ENCODE data around the gene CCR4. TPM values are rescaled to one million over a fixed set of nuclear protein-coding genes. Genes with fewer than 3 reads are reported as not detected.
A peak's percentile ranks its signal among the peaks of the same experiment; 100 is the strongest.
"Not testable (repeated sequence)": the region's sequence is repeated elsewhere in the genome, so short reads cannot be mapped to it uniquely, and the experiment has no call there.

CCR4 gene
- total RNA-seq, 2 donors from 2014 or later: 12.1 to 40.9 TPM

DNA sequence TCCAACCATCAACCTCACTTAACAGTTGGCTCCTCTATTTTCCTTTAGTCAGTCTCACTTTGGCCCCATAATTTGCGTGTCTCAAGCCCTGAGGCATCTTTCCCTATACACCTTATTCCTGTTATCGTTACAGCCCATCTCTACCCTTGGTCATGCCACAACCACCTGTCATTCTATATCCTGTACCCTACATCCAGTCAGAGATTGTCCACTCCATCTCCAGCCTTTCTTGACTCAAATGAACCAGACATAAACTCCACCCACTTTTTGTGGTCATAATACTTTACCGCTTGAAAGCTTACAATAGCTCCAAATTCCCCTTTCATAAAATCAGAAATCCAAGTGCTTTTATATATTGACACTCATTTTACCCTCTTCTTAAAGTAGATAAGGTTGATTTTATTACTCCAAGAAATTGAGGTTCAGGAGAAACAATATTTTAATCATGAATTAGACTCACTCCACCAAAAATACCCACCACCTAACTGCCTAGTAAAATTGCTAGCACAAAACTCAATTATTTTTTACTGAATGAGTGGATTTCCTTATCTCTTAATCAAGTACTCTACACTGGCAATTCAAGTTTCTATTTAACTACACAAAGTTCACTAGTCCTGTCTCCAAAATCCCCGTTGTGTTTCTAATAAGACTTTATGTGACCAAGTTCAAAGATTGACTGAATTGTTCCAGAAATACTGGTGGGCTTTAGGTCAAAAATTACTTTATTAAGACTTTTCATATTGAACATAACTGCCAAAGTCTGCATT, 9.1 kb downstream of the CCR4 start:
- H3K36me3 Mint-ChIP-seq: peaks cover 9% of the 10 kb centered on the region
- peak overlapping the region; percentile 57 for H3K4me3 Mint-ChIP-seq
- peaks cover 0 to 7% of the 10 kb centered on the region in 2 donors for H3K27me3 Mint-ChIP-seq
- H3K27ac Mint-ChIP-seq: peak overlapping the region; percentile 51 to 70
- DNase-seq (ENCODE audit: low spot score) (no peak), ATAC-seq (peak; percentile 59 to 83)
- H3K4me1 Mint-ChIP-seq (ENCODE audit: low read depth in 2 of 2): peaks cover 13 to 27% of the 10 kb centered on the region in 2 donors
- H3K9me3 Mint-ChIP-seq: peaks cover 5% of the 10 kb centered on the region

DNA sequence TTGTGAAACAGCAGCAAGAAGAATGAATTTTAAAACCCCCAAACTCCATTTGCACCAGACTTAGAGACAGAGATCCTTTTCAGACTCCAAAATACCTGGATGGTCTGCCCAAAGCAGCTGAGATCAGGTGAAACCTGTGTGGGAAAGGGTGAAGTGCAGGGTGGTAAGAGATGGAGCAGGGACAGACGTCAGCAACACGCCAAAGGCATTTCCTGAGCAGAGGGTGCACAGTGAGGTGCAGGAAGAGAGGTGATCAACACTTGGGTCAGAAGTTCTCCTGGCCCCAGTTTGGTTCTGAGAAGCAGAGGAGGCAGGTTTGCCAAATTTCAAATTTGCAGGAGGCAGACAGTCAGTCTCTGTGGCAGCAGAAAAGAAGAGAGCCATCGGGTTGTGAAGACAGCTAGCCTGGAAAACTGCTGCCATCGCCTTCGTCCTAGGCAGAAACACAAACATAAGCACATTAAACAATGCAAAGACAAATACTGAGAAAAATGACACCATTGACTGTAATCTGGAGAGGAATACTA, 9.8 kb downstream of the CCR4 start:
- peaks cover 6% of the 10 kb centered on the region for H3K9me3 Mint-ChIP-seq
- H3K36me3 Mint-ChIP-seq: peaks cover 9% of the 10 kb centered on the region
- H3K4me3 Mint-ChIP-seq: peak overlapping the region; percentile 57
- peak; percentile 48 to 50 for ATAC-seq
- H3K27me3 Mint-ChIP-seq: peaks cover 0 to 7% of the 10 kb centered on the region in 2 donors
- no peak for DNase-seq (ENCODE audit: low spot score)
- H3K27ac Mint-ChIP-seq: peak overlapping the region; percentile 51 to 70
- H3K4me1 Mint-ChIP-seq (ENCODE audit: low read depth in 2 of 2): peaks cover 13 to 27% of the 10 kb centered on the region in 2 donors

DNA sequence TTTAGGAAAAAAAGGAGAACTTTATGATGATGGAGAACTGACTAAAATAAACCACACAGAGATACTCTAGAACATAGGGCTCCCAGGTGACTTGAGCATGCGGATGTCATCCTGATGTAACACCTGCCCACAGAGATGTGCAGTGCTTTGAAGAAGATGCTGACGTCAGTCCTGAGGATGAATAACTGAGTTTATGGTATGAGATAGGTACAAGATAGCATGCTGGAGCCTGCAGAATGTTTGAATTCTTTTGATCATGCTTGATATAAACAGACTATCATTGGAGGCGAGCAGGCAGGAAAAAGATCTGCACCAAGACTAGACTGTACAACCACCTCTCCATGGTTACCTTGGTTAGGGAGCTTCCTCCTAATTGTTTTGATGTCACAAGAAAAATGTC, 12.4 kb downstream of the CCR4 start:
- no peak for DNase-seq (ENCODE audit: low spot score)
- H3K9me3 Mint-ChIP-seq: peaks cover 8% of the 10 kb centered on the region
- no peak overlapping the region for H3K4me3 Mint-ChIP-seq
- no peak for ATAC-seq
- peaks cover 13 to 22% of the 10 kb centered on the region in 2 donors for H3K4me1 Mint-ChIP-seq (ENCODE audit: low read depth in 2 of 2)
- H3K27ac Mint-ChIP-seq: no peak overlapping the region
- peaks cover 0 to 10% of the 10 kb centered on the region in 2 donors for H3K27me3 Mint-ChIP-seq
- H3K36me3 Mint-ChIP-seq: peaks cover 18% of the 10 kb centered on the region

DNA sequence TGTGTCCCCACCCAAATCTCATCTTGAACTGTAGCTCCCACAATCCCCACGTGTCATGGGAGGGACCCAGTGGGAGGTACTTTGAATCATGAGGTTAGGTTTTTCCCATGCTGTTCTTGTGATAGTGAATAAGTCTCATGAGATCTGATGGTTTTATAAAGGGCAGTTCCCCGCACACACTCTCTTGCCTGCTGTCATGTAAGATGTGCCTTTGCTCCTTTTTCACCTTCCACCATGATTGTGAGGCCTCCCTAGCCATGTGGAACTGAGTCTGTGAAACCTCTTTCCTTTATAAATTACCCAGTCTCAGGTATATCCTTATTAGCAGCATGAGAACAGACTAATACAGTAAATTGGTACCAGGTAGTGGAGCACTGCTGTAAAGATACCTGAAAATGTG, 13.3 kb downstream of the CCR4 start:
- DNase-seq (ENCODE audit: low spot score); H3K9me3 Mint-ChIP-seq; H3K4me3 Mint-ChIP-seq; ATAC-seq; H3K27ac Mint-ChIP-seq; H3K27me3 Mint-ChIP-seq: not testable (repeated sequence)
- peaks cover 18% of the 10 kb centered on the region for H3K36me3 Mint-ChIP-seq
- peaks cover 10 to 15% of the 10 kb centered on the region in 2 donors for H3K4me1 Mint-ChIP-seq (ENCODE audit: low read depth in 2 of 2)

DNA sequence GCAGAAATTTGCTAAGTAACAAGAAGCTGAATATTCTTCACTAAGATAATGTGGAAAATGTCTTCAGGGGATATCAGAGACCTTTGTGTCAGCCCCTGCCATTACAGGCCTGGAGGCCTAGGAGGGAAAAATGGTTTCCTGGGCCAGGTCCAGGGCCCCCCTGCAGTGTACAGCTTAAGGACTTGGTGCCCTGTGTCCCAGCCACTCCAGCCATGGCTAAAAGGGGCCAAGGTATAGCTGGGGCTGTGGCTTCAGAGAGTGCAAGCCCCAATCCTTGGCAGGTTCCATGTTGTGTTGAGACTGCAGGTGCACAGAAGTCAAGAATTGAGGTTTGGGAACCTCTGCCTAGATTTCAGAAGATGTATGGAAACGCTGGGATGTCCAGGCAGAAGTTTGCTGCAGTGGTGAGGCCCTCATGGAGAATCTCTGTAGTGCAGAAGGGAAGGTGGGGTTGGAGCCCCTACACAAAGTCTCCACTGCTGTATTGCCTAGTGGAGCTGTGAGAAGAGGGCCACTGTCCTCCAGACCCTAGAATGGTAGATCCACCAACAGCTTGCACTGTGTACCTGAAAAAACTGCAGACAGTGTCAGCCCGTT, 14.3 kb downstream of the CCR4 start:
- not testable (repeated sequence) for H3K27ac Mint-ChIP-seq; H3K4me3 Mint-ChIP-seq; H3K4me1 Mint-ChIP-seq (ENCODE audit: low read depth in 2 of 2); H3K9me3 Mint-ChIP-seq; H3K27me3 Mint-ChIP-seq; DNase-seq (ENCODE audit: low spot score); ATAC-seq
- peaks cover 18% of the 10 kb centered on the region for H3K36me3 Mint-ChIP-seq

DNA sequence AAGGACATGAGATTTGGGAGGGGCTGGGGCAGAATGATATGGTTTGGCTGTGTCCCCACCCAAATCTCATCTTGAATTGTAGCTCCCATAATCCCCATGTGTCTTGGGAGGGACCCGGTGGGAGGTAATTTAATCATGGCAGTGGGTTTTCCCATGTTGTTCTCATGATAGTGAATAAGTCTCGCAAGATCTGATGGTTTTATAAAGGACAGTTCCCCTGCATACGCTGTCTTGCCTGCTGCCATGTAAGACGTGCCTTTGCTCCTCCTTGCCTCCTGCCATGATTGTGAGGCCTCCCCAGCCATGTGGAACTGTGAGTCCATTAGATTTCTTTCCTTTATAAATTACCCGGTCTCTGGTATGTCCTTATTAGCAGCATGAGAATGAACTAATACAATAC, 15.2 kb downstream of the CCR4 start:
- not testable (repeated sequence) for DNase-seq (ENCODE audit: low spot score); ATAC-seq; H3K27ac Mint-ChIP-seq; H3K27me3 Mint-ChIP-seq; H3K4me1 Mint-ChIP-seq (ENCODE audit: low read depth in 2 of 2); H3K4me3 Mint-ChIP-seq; H3K9me3 Mint-ChIP-seq
- H3K36me3 Mint-ChIP-seq: peaks cover 18% of the 10 kb centered on the region

DNA sequence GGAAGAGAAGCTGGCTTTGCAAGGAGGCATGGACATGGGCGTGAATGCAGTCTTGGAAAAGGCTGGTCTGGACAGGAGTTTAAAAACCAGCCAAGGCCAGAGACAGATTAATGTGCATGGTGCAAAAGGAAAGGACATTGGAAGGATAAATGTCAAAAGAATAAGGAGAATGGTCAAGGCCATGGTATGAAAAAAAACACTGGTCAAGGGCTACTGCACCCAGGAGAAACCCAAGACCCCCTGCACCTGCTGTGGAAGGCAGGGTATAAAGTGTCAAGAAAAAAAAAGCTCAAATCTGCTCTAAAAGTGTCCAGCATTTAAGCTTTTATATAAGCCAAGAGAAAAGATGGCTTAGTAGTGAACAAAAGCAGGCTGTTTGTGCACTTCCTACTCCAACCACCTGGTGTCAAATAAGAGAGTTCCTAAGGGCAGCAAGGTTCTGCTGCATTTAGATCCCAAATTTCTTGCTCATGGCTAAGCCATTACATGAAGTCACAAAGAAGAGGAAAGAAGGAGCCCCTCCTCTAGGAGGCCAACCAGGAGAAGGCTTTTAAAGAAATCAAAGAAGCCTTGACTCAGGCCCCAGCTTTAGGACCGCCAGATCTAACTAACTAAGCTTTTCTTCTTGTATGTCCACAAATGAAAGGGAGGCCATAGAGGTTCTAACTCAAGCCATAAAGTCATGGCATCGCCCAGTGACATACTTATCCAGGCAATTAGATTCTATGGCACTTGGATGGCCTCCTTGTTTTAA, 16.9 kb downstream of the CCR4 start:
- H3K27ac Mint-ChIP-seq: no peak overlapping the region
- H3K36me3 Mint-ChIP-seq: peaks cover 18% of the 10 kb centered on the region
- DNase-seq (ENCODE audit: low spot score) (no peak), ATAC-seq (no peak)
- H3K27me3 Mint-ChIP-seq: peaks cover 0 to 7% of the 10 kb centered on the region in 2 donors
- no peak overlapping the region for H3K4me3 Mint-ChIP-seq
- H3K4me1 Mint-ChIP-seq (ENCODE audit: low read depth in 2 of 2): no peaks in the 10 kb centered on the region
- H3K9me3 Mint-ChIP-seq: peaks cover 8% of the 10 kb centered on the region

DNA sequence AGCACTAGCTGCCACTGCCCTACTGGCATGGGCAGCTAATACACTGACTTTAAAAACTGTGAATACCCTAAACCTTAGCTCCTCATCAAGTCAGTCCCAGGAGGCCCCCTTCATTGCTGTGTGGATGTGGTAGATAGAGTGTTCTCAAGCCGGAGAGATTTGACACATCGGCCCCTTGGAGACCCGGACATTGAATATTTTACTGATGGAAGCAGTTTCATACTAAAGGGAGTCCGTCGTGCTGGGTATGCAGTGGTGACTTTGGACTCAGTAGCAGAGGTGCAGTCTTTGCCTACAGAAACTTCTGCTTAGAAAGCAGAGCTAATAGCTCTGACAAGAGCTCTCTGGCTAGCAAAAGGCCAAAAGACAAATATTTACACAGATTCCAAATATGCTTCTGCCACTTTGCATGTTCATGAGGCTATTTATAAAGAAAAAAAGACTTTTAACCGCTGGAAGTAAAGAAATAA, 17.5 kb downstream of the CCR4 start:
- peaks cover 18% of the 10 kb centered on the region for H3K36me3 Mint-ChIP-seq
- H3K27me3 Mint-ChIP-seq: peaks cover 0 to 7% of the 10 kb centered on the region in 2 donors
- H3K27ac Mint-ChIP-seq: no peak overlapping the region
- no peak overlapping the region for H3K4me3 Mint-ChIP-seq
- H3K4me1 Mint-ChIP-seq (ENCODE audit: low read depth in 2 of 2): peaks cover 3% of the 10 kb centered on the region in 2 donors
- H3K9me3 Mint-ChIP-seq: peaks cover 8% of the 10 kb centered on the region
- DNase-seq (ENCODE audit: low spot score): no peak
- ATAC-seq: no peak

DNA sequence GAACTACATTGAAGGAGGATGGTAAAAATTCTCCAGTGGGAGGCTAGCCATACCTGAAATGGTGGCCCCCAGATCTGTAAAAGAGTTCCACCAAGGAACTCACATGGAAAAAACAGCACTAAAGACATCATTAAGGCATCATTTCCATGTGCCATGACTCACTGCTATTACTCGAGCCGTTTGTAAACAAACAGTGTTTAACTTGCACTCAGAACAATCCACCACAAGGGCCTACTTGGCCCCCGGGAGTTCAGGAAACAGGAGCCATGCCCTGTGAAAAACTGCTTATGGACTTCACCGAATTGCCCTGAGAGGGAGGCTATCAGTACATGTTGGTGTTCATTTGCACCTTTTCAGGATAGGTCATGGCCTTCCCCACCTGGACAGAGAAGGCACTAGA, 18.2 kb downstream of the CCR4 start:
- Mint-ChIP-seq H3K36me3 (peaks cover 18% of the 10 kb centered on the region), H3K4me3 (no peak overlapping the region), H3K9me3 (peaks cover 8% of the 10 kb centered on the region), H3K27me3 (peaks cover 0 to 7% of the 10 kb centered on the region in 2 donors), H3K27ac (no peak overlapping the region), H3K4me1 (ENCODE audit: low read depth in 2 of 2) (peaks cover 5% of the 10 kb centered on the region in 2 donors)
- DNase-seq (ENCODE audit: low spot score): no peak
- no peak for ATAC-seq

DNA sequence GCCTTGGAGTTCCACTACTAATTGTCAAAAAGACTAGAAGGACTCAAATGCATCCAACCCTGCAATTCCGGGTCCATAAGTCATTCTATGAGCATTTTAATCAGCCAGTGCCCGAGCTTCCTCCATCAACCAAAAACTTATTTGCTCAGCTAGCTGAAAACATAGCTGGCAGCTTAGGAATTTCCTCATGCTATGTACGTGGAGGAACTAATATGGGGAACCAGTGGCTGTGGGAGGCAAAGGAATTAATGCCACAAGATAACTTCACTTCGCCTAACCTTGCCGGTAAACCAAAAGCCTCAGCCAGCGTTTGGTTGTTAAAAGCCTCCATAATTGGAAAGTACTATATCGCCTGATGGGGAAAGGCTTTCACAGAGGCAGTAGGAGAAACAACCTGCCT, 19.8 kb downstream of the CCR4 start:
- H3K27ac Mint-ChIP-seq; H3K4me3 Mint-ChIP-seq; H3K27me3 Mint-ChIP-seq; H3K9me3 Mint-ChIP-seq; ATAC-seq; H3K36me3 Mint-ChIP-seq; DNase-seq (ENCODE audit: low spot score): not testable (repeated sequence)
- peaks cover 9 to 17% of the 10 kb centered on the region in 2 donors for H3K4me1 Mint-ChIP-seq (ENCODE audit: low read depth in 2 of 2)

DNA sequence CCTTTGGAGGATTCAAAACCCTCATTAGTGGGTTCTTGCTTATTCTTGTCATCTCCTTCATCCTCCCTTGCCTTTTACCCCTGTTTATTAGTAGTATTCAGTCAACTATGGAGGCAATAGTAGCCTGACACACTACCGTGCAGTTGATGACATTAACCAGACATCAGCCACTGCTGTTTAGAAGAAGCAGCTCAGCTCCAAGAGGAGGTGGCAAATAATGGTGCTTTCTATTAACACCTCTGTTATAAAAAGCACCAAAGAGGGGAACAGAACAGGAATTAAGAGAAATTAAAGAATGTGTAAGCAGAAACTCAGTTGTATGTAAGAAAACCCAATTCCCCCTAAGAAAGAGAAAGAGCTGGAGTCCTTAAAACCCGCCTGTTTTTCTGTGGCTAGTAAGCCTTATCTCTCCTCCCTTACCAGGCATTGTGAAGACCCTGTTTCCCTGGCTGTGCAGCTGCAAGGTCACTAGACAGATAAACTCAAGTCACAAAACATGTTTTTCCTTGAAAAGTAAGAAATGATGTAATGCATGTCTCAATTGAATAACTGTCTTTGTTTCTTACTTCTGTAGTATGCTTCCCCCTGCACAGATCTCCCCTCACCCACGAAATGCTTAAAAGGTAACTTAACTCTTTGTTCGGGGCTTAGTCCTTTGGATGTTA, 21.2 kb downstream of the CCR4 start:
- H3K27me3 Mint-ChIP-seq: peaks cover 0 to 7% of the 10 kb centered on the region in 2 donors
- H3K27ac Mint-ChIP-seq: no peak overlapping the region
- H3K4me3 Mint-ChIP-seq: no peak overlapping the region
- no peak for ATAC-seq
- DNase-seq (ENCODE audit: low spot score): no peak
- no peaks in the 10 kb centered on the region for H3K9me3 Mint-ChIP-seq
- H3K36me3 Mint-ChIP-seq: no peaks in the 10 kb centered on the region
- H3K4me1 Mint-ChIP-seq (ENCODE audit: low read depth in 2 of 2): peaks cover 9 to 18% of the 10 kb centered on the region in 2 donors

DNA sequence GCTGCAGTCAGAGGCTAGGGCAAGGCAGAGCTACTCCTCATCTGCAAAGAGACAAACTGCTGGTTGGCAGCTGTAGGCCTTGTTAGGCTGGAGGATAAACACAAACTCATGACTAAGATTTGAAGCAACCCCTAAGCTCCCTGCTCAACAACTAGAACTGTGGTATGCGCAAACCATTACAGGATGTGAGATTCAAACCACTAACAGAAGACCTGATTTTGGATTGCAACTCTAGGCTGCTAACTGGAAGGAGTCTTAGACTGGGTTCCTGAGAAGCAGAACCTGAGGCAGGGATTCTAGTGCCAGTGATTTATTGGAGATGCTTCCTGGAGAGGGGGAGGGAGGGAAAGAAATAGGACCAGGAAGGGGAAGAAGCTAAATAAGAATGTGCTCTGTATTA, 22.5 kb downstream of the CCR4 start:
- Mint-ChIP-seq H3K4me3 (no peak overlapping the region), H3K4me1 (ENCODE audit: low read depth in 2 of 2) (peaks cover 12 to 18% of the 10 kb centered on the region in 2 donors), H3K36me3 (no peaks in the 10 kb centered on the region), H3K9me3 (no peaks in the 10 kb centered on the region), H3K27me3 (peaks cover 0 to 6% of the 10 kb centered on the region in 2 donors), H3K27ac (peak overlapping the region in 1 of 2 donors; percentile 26)
- ATAC-seq (peak; percentile 72 to 94), DNase-seq (ENCODE audit: low spot score) (no peak)

DNA sequence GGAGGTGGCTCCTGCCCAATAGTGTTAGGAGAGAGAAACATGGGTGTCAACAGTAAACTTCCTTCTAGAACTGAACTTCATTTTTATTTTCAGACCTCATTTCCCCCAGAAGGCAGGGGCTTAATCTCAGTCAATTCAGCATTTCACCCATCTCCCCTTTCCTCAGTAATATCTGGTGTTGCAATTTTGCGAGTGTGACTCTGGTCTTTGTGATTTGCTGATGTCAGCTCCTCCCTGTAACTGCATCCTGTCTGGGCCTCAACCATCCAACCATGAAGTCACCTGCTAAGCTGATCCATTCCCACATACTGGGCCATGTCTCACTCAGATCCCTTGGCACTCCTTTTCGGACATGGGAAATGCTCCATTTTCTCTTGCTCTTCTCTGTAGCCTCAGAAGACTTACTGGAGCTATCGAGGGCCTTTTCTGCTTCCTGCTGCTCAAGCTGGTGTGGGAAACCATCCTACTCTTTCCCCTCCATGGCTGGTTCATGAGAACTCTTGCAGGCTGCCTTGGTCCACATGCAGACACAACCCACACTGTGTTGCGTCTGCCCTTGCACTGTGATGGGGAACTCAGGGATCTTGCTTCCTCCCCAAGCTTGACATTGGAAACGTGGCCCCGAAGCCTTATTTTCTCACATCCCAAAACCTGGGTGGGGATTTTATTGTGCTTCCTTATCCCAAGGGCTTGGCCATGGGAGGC, 24.6 kb downstream of the CCR4 start:
- Mint-ChIP-seq H3K4me1 (ENCODE audit: low read depth in 2 of 2) (peaks cover 12 to 18% of the 10 kb centered on the region in 2 donors), H3K4me3 (no peak overlapping the region), H3K36me3 (no peaks in the 10 kb centered on the region), H3K27me3 (peaks cover 0 to 6% of the 10 kb centered on the region in 2 donors), H3K9me3 (no peaks in the 10 kb centered on the region), H3K27ac (no peak overlapping the region)
- DNase-seq (ENCODE audit: low spot score) (no peak), ATAC-seq (no peak)

Measured in natural killer cell treated with Interleukin-12 subunit alpha and Interleukin-12 subunit beta and Interleukin-15 and Interleukin-18, amount 100 ng/mL, for 72 hours (primary cell).